Endothelial cell of umbilical vein (primary cell): ENCODE data around the gene ABL1. TPM values are rescaled to one million over a fixed set of nuclear protein-coding genes. Genes with fewer than 3 reads are reported as not detected.

Experiments
- BruUV-seq: library from RNA; stranded (reverse); fragments of 400-500 nt; replicated peaks from 2 replicates; lab custom pipeline; 2021; lab: Mats Ljungman, UMichigan
- CTCF ChIA-PET: fragments of 300-600, 350-600 bp; sonication (Branson Sonifier 250); formaldehyde crosslinking; loops from one replicate; lab custom pipeline; 2021; ENCODE audit warnings: antibody characterized with exemption, inconsistent platforms; lab: Charles Lee
- POLR2A ChIA-PET: fragments of 300-600, 350-600 bp; sonication (Branson Sonifier 250); formaldehyde crosslinking; loops from one replicate; lab custom pipeline; 2021; ENCODE audit warnings: antibody characterized with exemption, inconsistent platforms; lab: Charles Lee
- DNase-seq: peaks from one replicate; pipeline ENCODE4 v3.0.0-alpha.2; 2011; ENCODE audit warnings: low read depth, low spot score
- FAIRE-seq: peaks from 2 replicates; lab custom pipeline; 2011; peaks lifted over from hg19 to GRCh38; lab: Jason Lieb, UNC
- H2AFZ ChIP-seq: 2 replicates; pipeline ENCODE4 v1.6.0; 2012; ENCODE audit warnings: low read depth, low read length, control low read depth, inconsistent platforms
- H3K27ac ChIP-seq: 2 replicates; pipeline ENCODE4 v1.5.1; 2011; ENCODE audit warnings: low read depth, mild to moderate bottlenecking, control low read depth, low read length, moderate library complexity; ENCODE audit not compliant: insufficient read depth
- H3K27me3 ChIP-seq, 2 experiments: 2 replicates each; pipeline versions ENCODE4 v1.6.0 to v1.6.1; 2011; ENCODE audit warnings: low read length in 2 of 2, mixed read lengths in 1 of 2; ENCODE audit not compliant: control insufficient read depth in 2 of 2, insufficient read depth in 2 of 2
- H3K36me3 ChIP-seq, 2 experiments: 2 replicates in 1 of 2; 3 replicates in 1 of 2; pipeline ENCODE4 v1.5.1; 2011; ENCODE audit warnings: low read length in 2 of 2, mild to moderate bottlenecking in 1 of 2, moderate library complexity in 1 of 2; ENCODE audit not compliant: control insufficient read depth in 2 of 2, insufficient read depth in 2 of 2; ENCODE audit errors: extremely low read depth in 1 of 2
- H3K4me1 ChIP-seq: 3 replicates; pipeline ENCODE4 v1.5.1; 2011; ENCODE audit warnings: mild to moderate bottlenecking, low read length; ENCODE audit not compliant: control insufficient read depth, insufficient read depth; ENCODE audit errors: extremely low read depth
- H3K4me2 ChIP-seq: 2 replicates; pipeline ENCODE4 v1.6.1; 2011; ENCODE audit warnings: low read length, control low read depth, mixed read lengths; ENCODE audit not compliant: insufficient read depth
- H3K4me3 ChIP-seq, 3 experiments: fragments of 200-600 bp in 1 of 3; sonication (generic), shearing (Covaris generic) in 1 of 3; replicated peaks in 1 of 3; 2 replicates each; pipeline ENCODE4 v1.5.1; 2011 to 2016; ENCODE audit warnings: control low read depth in 3 of 3, low read length in 3 of 3, mild to moderate bottlenecking in 2 of 3, inconsistent platforms in 1 of 3, low read depth in 1 of 3, moderate library complexity in 1 of 3; ENCODE audit not compliant: insufficient read depth in 1 of 3
- H3K79me2 ChIP-seq: 2 replicates; pipeline ENCODE4 v1.6.0; 2012; ENCODE audit warnings: low read length, inconsistent platforms; ENCODE audit not compliant: control insufficient read depth, insufficient read depth
- H3K9ac ChIP-seq: replicated peaks from 2 replicates; pipeline ENCODE3; 2011; ENCODE audit warnings: low read length, control low read depth; ENCODE audit not compliant: insufficient read depth; ENCODE audit errors: extremely low read depth
- H3K9me1 ChIP-seq: replicated peaks from 3 replicates; pipeline ENCODE4 v1.6.0; 2011; ENCODE audit warnings: mild to moderate bottlenecking, low read length; ENCODE audit not compliant: control insufficient read depth, insufficient read depth; ENCODE audit errors: extremely low read depth
- H3K9me3 ChIP-seq: replicated peaks from 2 replicates; pipeline ENCODE4 v1.5.1; 2012; ENCODE audit warnings: low read length, inconsistent platforms; ENCODE audit not compliant: control insufficient read depth, insufficient read depth
- H4K20me1 ChIP-seq: replicated peaks from 2 replicates; pipeline ENCODE3; 2011; ENCODE audit warnings: mild to moderate bottlenecking, low read length; ENCODE audit not compliant: control insufficient read depth, insufficient read depth; ENCODE audit errors: extremely low read depth
- FOS ChIP-seq: IDR thresholded peaks from 2 replicates; pipeline ENCODE4 v1.6.1; 2011; ENCODE audit warnings: mild to moderate bottlenecking, low read length, moderate library complexity, borderline replicate concordance; ENCODE audit not compliant: insufficient read depth
- JUN ChIP-seq: IDR thresholded peaks from 2 replicates; pipeline ENCODE4 v1.6.1; 2011; ENCODE audit warnings: borderline replicate concordance, low read depth; ENCODE audit not compliant: insufficient read length, insufficient read depth
- dilution Hi-C: fragments of 300-500 bp; cut with MboI; formaldehyde crosslinking; loops from one replicate; pipeline ENCODE4 v1.15.0; 2019; ENCODE audit warnings: low sequenced_read_pairs; ENCODE audit not compliant: extremely low pct_ligation_motif_present
- intact Hi-C: fragments of 100-400 bp; cut with micrococcal nuclease; formaldehyde crosslinking; loops from one replicate; pipeline ENCODE4 v1.10.0; 2022
- polyA plus RNA-seq, 4 experiments: library from polyadenylated mRNA; depleted of rRNA in 3 of 4; stranded (reverse) in 3 of 4; unstranded in 1 of 4; fragments of >200 nt; gene quantifications; 2 replicates each; pipeline versions ENCODE4 v1.2.1 to v1.2.3, GENCODE V29; 2011 to 2012; ENCODE audit warnings: missing spikeins in 1 of 4
- total RNA-seq: library from RNA; stranded (reverse); gene quantifications from 2 replicates; pipeline ENCODE4 v1.2.3, GENCODE V29; 2021

ABL1 gene
- total and polyA plus RNA-seq, 2 donors (not counting 3 experiments of a cell fraction or from before 2014, with no cell fraction given) = 32.1 to 87.1 TPM

DNA sequence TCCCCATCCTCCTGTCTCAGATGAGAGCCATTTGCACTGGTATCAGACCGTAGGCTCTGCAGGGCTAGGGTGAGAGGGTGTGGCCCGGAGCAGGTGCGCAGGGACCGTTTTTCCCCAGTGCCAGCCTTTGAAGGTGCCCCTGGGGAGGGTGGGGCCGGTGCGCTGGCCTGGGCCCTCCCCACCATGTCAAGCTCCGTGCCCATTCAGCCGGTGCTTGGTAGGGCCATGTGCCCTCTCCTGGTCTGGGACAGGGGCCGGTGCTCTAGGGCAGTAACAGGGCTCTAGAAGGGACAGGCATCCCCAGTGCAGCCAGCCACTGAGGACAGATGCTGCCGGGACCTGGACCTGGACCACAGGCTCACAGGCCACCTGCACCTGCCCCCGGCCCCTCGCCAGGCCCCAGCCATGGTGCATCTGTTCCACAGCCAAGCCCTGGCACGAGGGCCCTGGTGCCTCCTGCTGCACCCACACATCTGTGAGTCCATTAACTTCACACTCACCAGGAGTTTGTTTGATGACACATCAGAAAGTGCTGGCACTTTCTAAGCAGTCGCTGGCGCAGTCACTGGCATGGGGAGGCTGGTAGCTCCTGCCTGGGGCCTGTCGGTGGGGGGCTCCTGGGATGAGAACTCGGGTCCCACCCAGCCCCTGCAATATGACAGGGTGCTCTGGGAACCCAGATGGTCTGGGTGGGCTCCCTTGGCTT lies 66.6 kb downstream of the ABL1 start:
- H3K79me2 ChIP-seq = no peaks in the 10 kb centered on the region
- FAIRE-seq = no peak

DNA sequence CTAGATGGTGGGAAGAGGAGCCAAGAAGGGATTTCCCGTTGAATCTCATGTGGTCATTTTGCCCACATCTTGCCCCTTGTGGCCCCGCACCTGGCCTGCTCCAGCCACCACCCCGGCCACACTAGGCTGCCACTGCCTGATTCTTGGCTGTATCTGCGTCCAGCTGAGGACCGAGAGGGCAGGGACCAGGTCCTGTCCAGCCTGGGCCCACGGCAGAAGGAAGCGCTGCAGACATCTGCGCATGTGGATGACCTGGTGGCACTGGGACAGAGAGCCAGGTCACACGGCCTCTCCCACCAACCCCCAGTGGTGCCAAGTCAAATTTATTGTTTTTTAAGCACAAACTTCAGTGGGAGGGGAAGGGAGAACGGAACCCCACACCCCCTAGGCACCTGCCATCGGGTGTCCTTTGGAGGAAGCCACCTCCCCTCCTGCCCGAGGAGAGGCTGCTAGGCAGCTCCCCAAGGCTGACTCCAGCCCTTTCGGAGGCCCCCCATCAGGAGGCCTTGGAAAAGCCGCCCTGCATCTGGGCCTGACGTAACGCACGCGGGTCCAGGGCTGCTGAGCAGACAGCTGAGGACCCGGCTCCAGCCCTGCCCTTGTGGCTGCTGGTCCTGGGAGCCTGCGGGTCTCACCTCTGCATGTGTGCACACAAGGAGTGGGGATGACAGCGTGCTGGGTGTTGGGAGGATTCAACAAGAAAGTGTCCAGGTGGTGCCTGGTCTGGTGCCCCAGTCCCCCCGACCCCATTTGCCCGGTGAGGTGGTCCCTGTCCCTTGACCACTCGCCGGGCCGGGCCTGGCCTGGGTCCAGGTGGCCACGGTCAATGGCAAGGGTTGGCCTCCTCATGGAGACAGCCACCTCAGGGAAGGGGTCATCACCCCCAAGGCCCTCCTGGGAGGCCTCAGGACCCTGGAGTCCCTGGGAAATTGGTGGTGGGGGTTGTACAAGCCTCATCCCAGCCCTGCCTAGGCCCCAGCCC lies 67.4 kb downstream of the ABL1 start:
- intact Hi-C loops (no loop called here), dilution Hi-C loops (no loop called here)
- Histone ChIP-seq H3K79me2 (no peaks in the 10 kb centered on the region), H3K9ac (no peak overlapping the region), H3K4me1 (no peaks in the 10 kb centered on the region), H4K20me1 (no peaks in the 10 kb centered on the region), H2AFZ (no peak overlapping the region), H3K9me1 (no peaks in the 10 kb centered on the region), H3K36me3 (no peaks in the 10 kb centered on the region), H3K27ac (no peak overlapping the region), H3K9me3 (no peaks in the 10 kb centered on the region), H3K4me2 (no peak overlapping the region), H3K4me3 (no peak overlapping the region), H3K27me3 (peaks cover 0 to 2% of the 10 kb centered on the region in 2 experiments)
- BruUV-seq = no TSS peak
- CTCF ChIA-PET = interaction anchor here (1.3 kb wide), 1 partner anchor 144 kb away, joined by 3 read pairs; no protein-coding TSS in a partner anchor
- DNase-seq (no peak), FAIRE-seq (no peak)
- POLR2A ChIA-PET = no interaction called here
- no peak for TF ChIP-seq JUN

More for the DNA sequence above, 66.6 kb downstream of the ABL1 start:
- Histone ChIP-seq H4K20me1 (no peaks in the 10 kb centered on the region), H3K4me1 (no peaks in the 10 kb centered on the region), H3K9ac (no peak overlapping the region), H3K27ac (no peak overlapping the region), H2AFZ (no peak overlapping the region), H3K9me1 (no peaks in the 10 kb centered on the region), H3K27me3 (peaks cover 0 to 2% of the 10 kb centered on the region in 2 experiments), H3K36me3 (no peaks in the 10 kb centered on the region), H3K9me3 (no peaks in the 10 kb centered on the region), H3K4me3 (no peak overlapping the region), H3K4me2 (no peak overlapping the region)
- no peak for TF ChIP-seq FOS
- intact Hi-C loops (no loop called here), dilution Hi-C loops (no loop called here)
- BruUV-seq = no TSS peak
- POLR2A ChIA-PET = no interaction called here
- DNase-seq = no peak
- CTCF ChIA-PET = interaction anchor here (2.2 kb wide), 1 partner anchor 97 kb away, joined by 15 read pairs; no protein-coding TSS in a partner anchor
